H1 (cell line): ENCODE measurements around the gene TOP1. TPM values are rescaled to one million over a fixed set of nuclear protein-coding genes. Genes with fewer than 3 reads are reported as not detected.

Experiments used
- CTCF ChIA-PET: fragments of 300-600 bp; sonication (Branson Sonifier 250); formaldehyde crosslinking; loops from one replicate; lab custom pipeline; 2021; ENCODE audit not compliant: partially characterized antibody; lab: Charles Lee
- POLR2A ChIA-PET: fragments of 300-600 bp; sonication (Branson Sonifier 250); formaldehyde crosslinking; loops from one replicate; lab custom pipeline; 2021; ENCODE audit warnings: inconsistent platforms; ENCODE audit not compliant: partially characterized antibody; lab: Charles Lee
- DNase-seq, 2 experiments: peaks; one replicate each; pipeline versions ENCODE4 v3.0.0 to v3.0.0-alpha.2; 2010 to 2022; ENCODE audit warnings: low spot score in 2 of 2, low read depth in 1 of 2, mixed read lengths in 1 of 2
- FAIRE-seq: peaks from 2 replicates; lab custom pipeline; 2011; peaks lifted over from hg19 to GRCh38; lab: Jason Lieb, UNC
- H2AFZ ChIP-seq: 2 replicates; pipeline ENCODE4 v1.8.1; 2012; ENCODE audit warnings: low read length, inconsistent platforms
- H2AK5ac ChIP-seq: 2 replicates; pipeline ENCODE4 v1.6.1; 2013; ENCODE audit warnings: low read depth, low read length
- H2BK120ac ChIP-seq: replicated peaks from 2 replicates; pipeline ENCODE3; 2013; ENCODE audit warnings: low read depth, low read length, inconsistent platforms
- H2BK12ac ChIP-seq: 2 replicates; pipeline ENCODE4 v1.6.1; 2013; ENCODE audit warnings: low read depth, low read length
- H2BK15ac ChIP-seq: 2 replicates; pipeline ENCODE4 v1.6.1; 2013; ENCODE audit warnings: low read length
- H2BK20ac ChIP-seq: 2 replicates; pipeline ENCODE4 v1.6.1; 2013; ENCODE audit warnings: low read length
- H2BK5ac ChIP-seq: 2 replicates; pipeline ENCODE4 v1.6.1; 2013; ENCODE audit warnings: low read depth, low read length
- H3K14ac ChIP-seq: 2 replicates; pipeline ENCODE4 v1.6.1; 2013; ENCODE audit warnings: inconsistent platforms; ENCODE audit not compliant: insufficient read length
- H3K18ac ChIP-seq: 2 replicates; pipeline ENCODE4 v1.6.1; 2013; ENCODE audit warnings: low read length; ENCODE audit errors: extremely low read depth
- H3K23ac ChIP-seq: 2 replicates; pipeline ENCODE4 v1.6.1; 2013; ENCODE audit warnings: inconsistent platforms; ENCODE audit not compliant: insufficient read length
- H3K23me2 ChIP-seq: 2 replicates; pipeline ENCODE4 v1.6.1; 2013; ENCODE audit warnings: low read depth, low read length
- H3K27ac ChIP-seq: 2 replicates; pipeline ENCODE4 v1.6.1; 2011; ENCODE audit warnings: low read depth, low read length, inconsistent platforms
- H3K27me3 ChIP-seq, 4 experiments: replicated peaks in 1 of 4; 1 replicate in 1 of 4; 2 replicates in 3 of 4; pipeline versions ENCODE4 v1.6.1 to v1.8.1; 2011 to 2013; ENCODE audit warnings: low read length in 3 of 4, mild to moderate bottlenecking in 3 of 4, inconsistent platforms in 2 of 4, mixed read lengths in 2 of 4, moderate library complexity in 1 of 4; ENCODE audit not compliant: control insufficient read depth in 3 of 4, insufficient read depth in 3 of 4; ENCODE audit errors: extremely low read depth in 1 of 4
- H3K36me3 ChIP-seq, 4 experiments: 2 replicates each; pipeline versions ENCODE4 v1.6.1 to v1.8.1; 2011 to 2013; ENCODE audit warnings: mild to moderate bottlenecking in 4 of 4, low read length in 3 of 4, moderate library complexity in 2 of 4, control low read depth in 1 of 4, inconsistent platforms in 1 of 4; ENCODE audit not compliant: insufficient read depth in 4 of 4, control insufficient read depth in 2 of 4
- H3K4ac ChIP-seq: replicated peaks from 2 replicates; pipeline ENCODE3; 2013; ENCODE audit warnings: low read length, low read depth, mixed read lengths, inconsistent platforms; ENCODE audit not compliant: insufficient read length
- H3K4me1 ChIP-seq, 4 experiments: replicated peaks in 1 of 4; 1 replicate in 1 of 4; 2 replicates in 3 of 4; pipeline versions ENCODE4 v1.6.1 to v1.8.1; 2011 to 2013; ENCODE audit warnings: low read length in 3 of 4, inconsistent platforms in 2 of 4, mixed read lengths in 1 of 4; ENCODE audit not compliant: insufficient read depth in 4 of 4, control insufficient read depth in 3 of 4
- H3K4me2 ChIP-seq, 2 experiments: 2 replicates each; pipeline versions ENCODE4 v1.6.1 to v1.8.1; 2011 to 2013; ENCODE audit warnings: low read depth in 2 of 2, low read length in 2 of 2, control low read depth in 1 of 2, inconsistent platforms in 1 of 2, mild to moderate bottlenecking in 1 of 2; ENCODE audit not compliant: insufficient read depth in 1 of 2
- H3K4me3 ChIP-seq, 4 experiments: fragments of 200-600, 300-600 bp in 1 of 4; sonication (generic), shearing (Covaris generic), sonication (Bioruptor Twin) in 1 of 4; 2 replicates each; pipeline versions ENCODE4 v1.5.1 to v1.8.1; 2011 to 2016; ENCODE audit warnings: low read length in 4 of 4, low read depth in 3 of 4, control low read depth in 2 of 4, inconsistent platforms in 2 of 4, mild to moderate bottlenecking in 2 of 4, mixed read lengths in 1 of 4, moderate library complexity in 1 of 4; ENCODE audit not compliant: insufficient read depth in 2 of 4; ENCODE audit errors: extremely low read depth in 1 of 4
- H3K56ac ChIP-seq: replicated peaks from 2 replicates; pipeline ENCODE3; 2013; ENCODE audit warnings: low read depth, mild to moderate bottlenecking, mixed read lengths, low read length, inconsistent platforms; ENCODE audit not compliant: insufficient read length
- H3K79me1 ChIP-seq: 2 replicates; pipeline ENCODE4 v1.6.1; 2013; ENCODE audit warnings: low read depth, low read length, control low read depth
- H3K79me2 ChIP-seq, 2 experiments: 2 replicates each; pipeline versions ENCODE4 v1.6.1 to v1.8.1; 2012 to 2013; ENCODE audit warnings: low read length in 2 of 2, mild to moderate bottlenecking in 2 of 2, inconsistent platforms in 1 of 2; ENCODE audit not compliant: insufficient read depth in 2 of 2, control insufficient read depth in 1 of 2
- H3K9ac ChIP-seq, 4 experiments: replicated peaks in 1 of 4; 1 replicate in 1 of 4; 2 replicates in 3 of 4; pipeline versions ENCODE4 v1.6.1 to v1.8.1; 2011 to 2013; ENCODE audit warnings: low read depth in 3 of 4, low read length in 3 of 4, control low read depth in 2 of 4, mild to moderate bottlenecking in 2 of 4, moderate library complexity in 2 of 4, inconsistent platforms in 1 of 4; ENCODE audit errors: extremely low read depth in 1 of 4
- H3K9me3 ChIP-seq, 2 experiments: 2 replicates each; pipeline versions ENCODE4 v1.6.1 to v1.8.1; 2012 to 2013; ENCODE audit warnings: mild to moderate bottlenecking in 2 of 2, moderate library complexity in 2 of 2, control low read depth in 1 of 2, inconsistent platforms in 1 of 2, low read depth in 1 of 2, low read length in 1 of 2, mixed read lengths in 1 of 2; ENCODE audit not compliant: insufficient read depth in 2 of 2
- H4K20me1 ChIP-seq, 2 experiments: replicated peaks in 1 of 2; 2 replicates each; pipeline versions ENCODE3 to v1.8.1; 2011 to 2013; ENCODE audit warnings: inconsistent platforms in 2 of 2, low read length in 2 of 2, mild to moderate bottlenecking in 1 of 2; ENCODE audit not compliant: insufficient read depth in 2 of 2, control insufficient read depth in 1 of 2
- H4K5ac ChIP-seq: 2 replicates; pipeline ENCODE4 v1.6.1; 2013; ENCODE audit warnings: low read length, low read depth, mixed read lengths, inconsistent platforms; ENCODE audit not compliant: insufficient read length
- H4K8ac ChIP-seq: 2 replicates; pipeline ENCODE4 v1.8.0; 2013; ENCODE audit warnings: mild to moderate bottlenecking, moderate library complexity, low read length, inconsistent platforms; ENCODE audit not compliant: insufficient read depth; ENCODE audit errors: extremely low read depth
- H4K91ac ChIP-seq: replicated peaks from 2 replicates; pipeline ENCODE3; 2013; ENCODE audit warnings: low read length, mixed read lengths, inconsistent platforms; ENCODE audit not compliant: insufficient read length
- WGBS, 2 experiments: shearing (Covaris generic) in 1 of 2; methylation state at CpG; one replicate each; pipeline versions ENCODE4 v1.1.6 to v1.1.7; 2013 to 2015; ENCODE audit warnings: low lambda C conversion rate in 2 of 2, mixed read lengths in 2 of 2, inconsistent platforms in 1 of 2, low coverage in 1 of 2, missing lambda C conversion rate in 1 of 2; ENCODE audit not compliant: insufficient replicate concordance in 2 of 2, insufficient coverage in 1 of 2, insufficient read length in 1 of 2; ENCODE audit errors: extremely low coverage in 1 of 2, missing lambda C conversion rate in 1 of 2; 5-methylcytosine and 5-hydroxymethylcytosine counted together
- polyA plus RNA-seq, 7 experiments: library from polyadenylated mRNA; depleted of rRNA in 3 of 7; stranded (reverse) in 5 of 7; unstranded in 2 of 7; fragments of >200 nt in 5 of 7; fragments of 200-250 nt in 2 of 7; gene quantifications; 1 replicate in 5 of 7; 2 replicates in 1 of 7; 4 replicates in 1 of 7; pipeline versions ENCODE4 v1.2.1 to v1.2.3, GENCODE V29; 2011 to 2013; ENCODE audit warnings: missing spikeins in 2 of 7, mixed read lengths in 2 of 7
- total RNA-seq: library from RNA; stranded (reverse); fragmentation: NEBNext Ultra II Directional; extraction: Animal tissue kit (Norgen Biotek cat#: 25700); gene quantifications from 2 replicates; pipeline ENCODE4 v1.2.1, GENCODE V29; 2021

Gene TOP1
- total and polyA plus RNA-seq, 2 of the 8 experiments (the other 6 are each of a cell fraction or from before 2014, with no cell fraction given), result 7.4 to 108 TPM

DNA sequence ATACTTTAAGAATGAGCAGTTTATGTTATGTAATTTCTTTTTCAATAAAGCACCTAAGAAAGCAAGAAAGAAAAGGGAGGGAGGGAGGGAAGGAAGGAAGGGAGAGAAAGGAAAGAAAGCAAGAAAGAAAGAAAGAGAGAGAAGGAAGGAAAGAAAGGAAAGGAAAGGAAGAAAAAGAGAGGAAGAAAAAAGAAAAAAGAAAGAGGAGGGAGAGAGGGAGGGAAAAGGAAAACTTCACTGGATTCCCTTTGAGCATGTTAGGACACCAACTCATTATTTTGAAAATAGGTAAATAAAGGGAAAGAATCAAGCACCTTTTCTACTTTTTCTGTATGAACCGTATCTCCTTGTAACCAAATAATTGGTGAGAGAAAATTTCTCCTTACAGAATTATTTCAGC, 32.3 kb upstream of the TOP1 start:
- DNase-seq (no peak), FAIRE-seq (no peak)
- no peak overlapping the region for H4K5ac ChIP-seq
- H3K4me2 ChIP-seq, result no peak overlapping the region
- no peak overlapping the region for H2BK20ac ChIP-seq
- H3K27me3 ChIP-seq, result no peaks in the 10 kb centered on the region
- H3K36me3 ChIP-seq, result no peaks in the 10 kb centered on the region
- ChIA-PET POLR2A (interaction anchor here (0.6 kb wide), 1 partner anchor 48 kb away, joined by 3 read pairs; no protein-coding TSS in a partner anchor), CTCF (no interaction called here)
- no peaks in the 10 kb centered on the region for H4K20me1 ChIP-seq
- peaks cover 0 to 4% (median 2%) of the 10 kb centered on the region in 4 experiments; a peak in 2 of 7 replicates for H3K4me1 ChIP-seq
- no peak overlapping the region for H3K23ac ChIP-seq
- H3K27ac ChIP-seq, result no peak overlapping the region
- H2BK12ac ChIP-seq, result no peak overlapping the region
- no peak overlapping the region for H3K56ac ChIP-seq
- no peak overlapping the region for H3K4ac ChIP-seq
- H3K9ac ChIP-seq, result no peak overlapping the region
- H4K8ac ChIP-seq, result no peak overlapping the region
- no peaks in the 10 kb centered on the region for H3K23me2 ChIP-seq
- H3K79me1 ChIP-seq, result no peaks in the 10 kb centered on the region
- H2AK5ac ChIP-seq, result no peak overlapping the region
- H2BK120ac ChIP-seq, result no peak overlapping the region
- no peak overlapping the region for H4K91ac ChIP-seq
- H3K4me3 ChIP-seq, result no peak overlapping the region
- no peaks in the 10 kb centered on the region for H3K79me2 ChIP-seq
- no peak overlapping the region for H2BK15ac ChIP-seq
- 78% methylated on average over 1 of the region's 1 CpG; no CpG with 5 or more reads in 1 of the 2 experiments for WGBS, 2 experiments
- H3K9me3 ChIP-seq, result no peaks in the 10 kb centered on the region
- no peak overlapping the region for H3K18ac ChIP-seq
- H2AFZ ChIP-seq, result no peak overlapping the region
- H2BK5ac ChIP-seq, result no peak overlapping the region
- no peak overlapping the region for H3K14ac ChIP-seq
